IgD-negative memory B cell (primary cell): ENCODE data around the gene ADARB2. TPM values are rescaled to one million over a fixed set of nuclear protein-coding genes. Genes with fewer than 3 reads are reported as not detected.

Source experiments
- H3K27ac Mint-ChIP-seq, 3 donors: one replicate each; pipeline ENCODE4 v1.8.0; 2020 to 2022; ENCODE audit warnings: mild to moderate bottlenecking in 3 of 3, mixed read lengths in 3 of 3, moderate library complexity in 1 of 3
- H3K27me3 Mint-ChIP-seq: one replicate; pipeline ENCODE4 v1.8.0; 2021; ENCODE audit warnings: mixed read lengths
- H3K36me3 Mint-ChIP-seq: one replicate; pipeline ENCODE4 v1.8.0; 2020; ENCODE audit warnings: mild to moderate bottlenecking, mixed read lengths
- H3K4me1 Mint-ChIP-seq, 3 donors: one replicate each; pipeline ENCODE4 v1.8.0; 2020 to 2022; ENCODE audit warnings: mixed read lengths in 3 of 3, mild to moderate bottlenecking in 1 of 3
- H3K4me3 Mint-ChIP-seq, 4 donors: one replicate each; pipeline ENCODE4 v1.8.0; 2020 to 2022; ENCODE audit warnings: mild to moderate bottlenecking in 4 of 4, mixed read lengths in 4 of 4, moderate library complexity in 3 of 4
- H3K9me3 Mint-ChIP-seq, 3 donors: one replicate each; pipeline ENCODE4 v1.8.0; 2020 to 2021; ENCODE audit warnings: mixed read lengths in 3 of 3, mild to moderate bottlenecking in 1 of 3
- polyA plus RNA-seq: library from polyadenylated mRNA; unstranded; fragments of 300-500 nt; fragmentation: Illumina TruSeq; gene quantifications from one replicate; pipeline ENCODE4 v1.2.3, GENCODE V29; 2021

ADARB2 gene
- polyA plus RNA-seq, 1 donor from 2014 or later = not detected

DNA sequence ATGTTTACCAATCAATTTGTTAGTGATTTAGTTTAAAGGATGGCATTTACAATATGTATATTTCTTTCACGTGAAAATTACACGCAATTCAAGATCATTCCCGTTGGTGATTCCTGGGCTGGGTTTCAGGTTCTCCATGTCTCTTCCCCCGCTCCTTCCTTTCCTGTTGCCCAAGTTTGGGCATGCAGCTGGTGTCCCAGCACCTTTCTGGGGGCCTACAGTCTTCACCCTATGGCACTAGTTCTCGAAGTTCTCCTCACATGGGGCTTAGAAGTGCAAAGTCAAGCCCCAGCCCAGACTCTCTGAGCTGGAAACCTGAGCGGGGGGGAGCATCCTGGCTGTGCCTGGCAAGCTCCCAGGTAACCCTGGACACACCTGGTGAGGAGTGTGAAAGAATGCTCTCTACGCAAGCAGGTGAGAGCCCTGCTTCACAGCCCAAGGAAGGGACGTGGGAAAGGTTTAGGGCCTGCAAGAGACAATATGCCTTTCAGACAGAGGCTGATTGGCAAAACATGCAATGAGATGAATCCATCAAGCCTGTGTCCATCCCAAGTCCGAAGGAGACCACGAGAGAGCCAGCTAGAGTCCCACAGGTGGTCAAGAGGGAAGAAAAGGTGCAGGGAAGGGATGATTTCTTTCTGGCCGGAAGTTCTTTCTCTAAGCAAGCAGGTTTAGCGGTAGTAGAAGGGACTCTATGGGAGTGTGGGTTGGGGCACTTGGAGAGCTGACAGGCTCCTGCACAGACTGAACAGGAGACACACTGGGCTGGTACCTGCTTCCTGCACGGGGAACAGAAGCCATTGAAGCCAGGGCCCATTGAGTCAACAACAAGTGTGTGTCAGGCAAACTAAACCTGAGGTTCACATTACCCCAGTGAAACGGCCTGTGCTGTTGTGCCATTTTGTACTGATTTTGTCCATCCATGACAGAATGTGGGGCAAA, 131.1 kb downstream of the ADARB2 start:
- peaks cover 2% of the 10 kb centered on the region for H3K36me3 Mint-ChIP-seq
- peaks cover 31% of the 10 kb centered on the region for H3K27me3 Mint-ChIP-seq
- peaks cover 0 to 8% (median 4%) of the 10 kb centered on the region in 3 donors for H3K4me1 Mint-ChIP-seq
- no peak overlapping the region for H3K27ac Mint-ChIP-seq
- H3K9me3 Mint-ChIP-seq = peaks cover 0 to 3% (median 0%) of the 10 kb centered on the region in 3 donors
- H3K4me3 Mint-ChIP-seq = no peak overlapping the region

DNA sequence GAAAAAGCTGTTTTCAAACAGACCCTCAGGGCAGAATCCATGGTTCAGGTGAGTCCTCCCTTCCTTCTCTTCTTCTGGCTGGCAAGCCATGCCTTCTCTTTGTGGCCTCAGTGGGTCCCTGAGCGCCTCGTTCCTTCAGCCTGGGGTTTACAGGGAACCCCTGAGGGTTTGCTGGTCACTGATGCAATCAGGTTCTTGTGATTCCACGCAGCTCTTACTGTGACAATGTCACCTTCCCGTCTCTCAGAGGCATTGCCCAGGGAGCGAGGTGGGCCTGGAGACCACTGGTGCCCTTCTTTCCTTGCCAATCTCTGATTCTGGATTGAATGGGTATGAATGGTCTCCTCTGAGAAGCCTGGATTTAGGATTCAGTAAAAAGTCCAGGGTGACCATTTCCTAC, 132.2 kb downstream of the ADARB2 start:
- Mint-ChIP-seq H3K9me3 (peaks cover 0 to 3% (median 0%) of the 10 kb centered on the region in 3 donors), H3K27me3 (peaks cover 25% of the 10 kb centered on the region), H3K27ac (peak overlapping the region in 1 of 3 donors; percentile 65), H3K4me3 (no peak overlapping the region), H3K4me1 (peaks cover 0 to 8% (median 4%) of the 10 kb centered on the region in 3 donors), H3K36me3 (no peaks in the 10 kb centered on the region)

DNA sequence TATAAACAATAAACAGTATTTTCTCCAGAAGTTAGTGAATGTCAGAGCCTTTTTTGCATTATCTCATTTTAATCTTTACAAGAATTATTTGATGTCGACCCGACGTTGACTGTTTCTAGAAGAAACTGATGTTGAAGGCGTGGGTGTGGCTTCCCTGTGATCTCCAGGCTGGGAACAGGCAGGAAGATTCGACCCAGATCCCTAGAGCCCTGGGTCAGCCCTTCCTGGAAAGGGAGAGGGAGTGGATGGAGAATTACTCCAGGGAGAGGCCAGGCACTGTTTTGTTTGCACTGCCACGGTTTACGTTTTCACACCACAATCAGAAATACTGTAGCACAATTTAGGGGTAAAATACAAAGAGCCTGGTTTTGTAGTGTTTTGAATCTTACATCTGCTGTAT, 133.1 kb downstream of the ADARB2 start:
- H3K36me3 Mint-ChIP-seq = no peaks in the 10 kb centered on the region
- H3K4me3 Mint-ChIP-seq = no peak overlapping the region
- H3K9me3 Mint-ChIP-seq = peaks cover 0 to 3% (median 0%) of the 10 kb centered on the region in 3 donors
- no peak overlapping the region for H3K27ac Mint-ChIP-seq
- H3K4me1 Mint-ChIP-seq = peaks cover 0 to 5% (median 3%) of the 10 kb centered on the region in 3 donors
- peaks cover 17% of the 10 kb centered on the region for H3K27me3 Mint-ChIP-seq

DNA sequence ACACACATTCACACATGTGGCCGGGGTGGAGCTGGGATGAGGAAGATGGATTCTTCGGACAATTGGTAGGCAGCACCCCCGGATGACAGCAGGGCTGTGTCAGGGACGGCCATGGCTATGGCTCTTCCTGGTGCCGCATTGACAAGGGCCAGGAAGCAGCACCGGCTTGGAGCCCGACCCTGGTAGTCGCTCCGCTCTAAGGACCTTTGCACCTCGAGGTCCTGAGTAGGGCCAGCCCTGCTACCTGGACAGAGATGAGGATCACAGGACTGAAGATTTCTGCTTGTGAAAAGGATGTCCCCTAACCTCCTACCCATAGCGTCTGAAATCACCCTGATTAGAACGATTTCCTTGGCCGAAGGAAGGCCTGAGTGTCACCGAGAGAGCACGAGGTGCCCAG, 134.1 kb downstream of the ADARB2 start:
- Mint-ChIP-seq H3K27ac (no peak overlapping the region), H3K36me3 (no peaks in the 10 kb centered on the region), H3K9me3 (peaks cover 0 to 3% (median 2%) of the 10 kb centered on the region in 3 donors), H3K27me3 (peaks cover 7% of the 10 kb centered on the region), H3K4me1 (peaks cover 0 to 3% (median 0%) of the 10 kb centered on the region in 3 donors), H3K4me3 (no peak overlapping the region)

DNA sequence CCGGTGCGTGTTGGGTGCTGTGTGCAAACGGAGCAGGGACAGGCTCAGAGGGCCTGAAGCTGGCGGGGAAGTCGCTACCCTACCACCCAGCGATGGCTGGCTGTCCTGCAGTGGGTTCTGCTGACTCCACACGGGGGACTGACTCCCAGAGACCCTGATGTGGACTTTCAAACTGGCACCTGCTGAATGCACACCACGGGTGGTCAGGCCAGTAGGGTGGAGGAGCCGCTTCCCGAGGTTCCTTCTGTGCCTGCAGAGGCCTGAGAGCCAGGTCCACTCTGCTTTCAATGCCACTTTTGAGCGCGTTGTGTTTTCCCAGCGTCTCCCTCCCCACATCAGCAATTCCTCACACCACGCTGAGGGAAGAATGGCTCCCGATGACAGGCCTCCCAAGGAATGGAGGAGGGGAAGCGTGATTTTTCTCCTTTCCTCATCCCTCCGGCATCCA, 135.3 kb downstream of the ADARB2 start:
- Mint-ChIP-seq H3K4me3 (no peak overlapping the region), H3K27me3 (peaks cover 5% of the 10 kb centered on the region), H3K36me3 (no peaks in the 10 kb centered on the region), H3K4me1 (no peaks in the 10 kb centered on the region), H3K9me3 (peaks cover 0 to 3% (median 2%) of the 10 kb centered on the region in 3 donors), H3K27ac (no peak overlapping the region)

DNA sequence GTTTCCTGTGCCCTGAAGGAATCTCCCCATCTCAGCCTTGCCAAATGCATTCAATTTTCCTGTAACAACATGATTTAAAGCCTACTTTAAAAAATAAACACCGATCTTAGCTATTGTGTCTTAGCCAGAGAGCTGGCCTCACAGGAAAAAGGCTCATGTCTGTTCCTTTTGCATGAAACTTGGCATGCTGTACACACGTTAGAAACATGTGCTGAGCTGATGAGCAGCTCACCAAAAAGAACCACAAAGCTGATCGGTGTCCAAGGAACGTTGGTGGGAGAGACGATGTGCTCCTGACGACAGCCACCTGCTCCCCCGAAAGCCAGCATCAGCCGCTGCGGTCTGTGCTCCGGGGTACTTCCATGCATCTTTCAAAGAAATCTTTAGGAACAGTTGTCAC, 135.9 kb downstream of the ADARB2 start:
- Mint-ChIP-seq H3K4me1 (no peaks in the 10 kb centered on the region), H3K4me3 (no peak overlapping the region), H3K27me3 (peaks cover 5% of the 10 kb centered on the region), H3K9me3 (peaks cover 0 to 3% (median 2%) of the 10 kb centered on the region in 3 donors), H3K36me3 (no peaks in the 10 kb centered on the region), H3K27ac (no peak overlapping the region)

DNA sequence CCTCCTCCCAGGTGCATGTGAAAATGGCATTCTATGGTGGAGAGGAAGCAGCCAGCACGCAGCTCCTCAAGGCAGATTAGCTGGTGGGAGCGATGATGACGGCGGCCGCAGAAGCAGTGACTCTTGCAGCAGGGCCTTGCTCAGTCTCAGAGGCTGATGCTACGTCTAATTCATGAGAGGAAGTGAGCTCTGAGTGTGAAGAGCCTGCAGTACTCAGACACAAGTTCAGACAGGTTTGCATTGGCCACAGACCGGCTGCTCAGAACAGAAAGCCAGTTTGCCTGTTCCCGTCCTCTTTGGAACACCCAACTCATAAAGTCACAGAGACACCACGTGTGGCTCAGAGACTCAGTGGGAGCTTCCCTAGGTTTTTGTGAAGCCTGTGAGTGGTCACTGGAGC, 136.5 kb downstream of the ADARB2 start:
- Mint-ChIP-seq H3K4me3 (no peak overlapping the region), H3K27me3 (peaks cover 5% of the 10 kb centered on the region), H3K4me1 (no peaks in the 10 kb centered on the region), H3K9me3 (peaks cover 0 to 3% (median 2%) of the 10 kb centered on the region in 3 donors), H3K27ac (no peak overlapping the region), H3K36me3 (no peaks in the 10 kb centered on the region)

DNA sequence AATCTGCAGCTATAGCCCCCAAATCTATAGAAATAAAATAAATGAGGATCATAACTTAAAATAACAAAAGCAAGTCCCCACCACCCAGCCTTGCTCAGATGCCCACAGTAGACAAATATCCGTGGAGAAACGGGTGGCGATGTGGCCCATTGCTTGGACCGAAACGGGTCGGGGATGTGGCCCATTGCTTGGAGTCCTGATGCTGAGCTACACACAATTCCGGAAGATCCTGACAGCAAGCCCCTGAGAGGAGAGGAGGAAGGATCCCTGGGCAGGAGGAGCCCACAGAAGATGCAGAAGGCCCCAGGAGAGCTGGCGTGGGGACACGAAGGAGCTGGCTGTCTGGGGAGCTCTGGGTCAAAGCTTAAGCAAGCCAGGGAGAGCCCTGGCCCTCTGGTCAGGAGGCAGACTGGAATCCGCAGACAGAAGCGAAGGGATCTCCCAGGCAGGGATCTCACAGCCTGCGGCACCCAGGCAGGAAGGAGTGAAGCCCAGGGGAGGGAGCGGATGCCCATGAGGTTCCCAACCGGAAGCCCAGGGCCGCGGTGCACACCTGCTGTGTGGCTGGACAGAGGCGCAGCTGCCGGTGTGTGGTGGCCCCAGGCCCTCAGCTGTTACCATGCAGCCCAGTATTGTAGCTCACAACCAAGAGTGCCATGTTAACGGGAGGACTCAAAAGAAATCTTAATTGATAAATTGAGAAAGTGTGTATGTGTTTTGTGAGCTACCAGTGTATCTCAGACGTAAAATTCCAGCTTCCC, 138.8 kb downstream of the ADARB2 start:
- Mint-ChIP-seq H3K27me3 (peaks cover 5% of the 10 kb centered on the region), H3K4me3 (no peak overlapping the region), H3K9me3 (peaks cover 0 to 3% (median 2%) of the 10 kb centered on the region in 3 donors), H3K27ac (no peak overlapping the region), H3K4me1 (no peaks in the 10 kb centered on the region), H3K36me3 (no peaks in the 10 kb centered on the region)

DNA sequence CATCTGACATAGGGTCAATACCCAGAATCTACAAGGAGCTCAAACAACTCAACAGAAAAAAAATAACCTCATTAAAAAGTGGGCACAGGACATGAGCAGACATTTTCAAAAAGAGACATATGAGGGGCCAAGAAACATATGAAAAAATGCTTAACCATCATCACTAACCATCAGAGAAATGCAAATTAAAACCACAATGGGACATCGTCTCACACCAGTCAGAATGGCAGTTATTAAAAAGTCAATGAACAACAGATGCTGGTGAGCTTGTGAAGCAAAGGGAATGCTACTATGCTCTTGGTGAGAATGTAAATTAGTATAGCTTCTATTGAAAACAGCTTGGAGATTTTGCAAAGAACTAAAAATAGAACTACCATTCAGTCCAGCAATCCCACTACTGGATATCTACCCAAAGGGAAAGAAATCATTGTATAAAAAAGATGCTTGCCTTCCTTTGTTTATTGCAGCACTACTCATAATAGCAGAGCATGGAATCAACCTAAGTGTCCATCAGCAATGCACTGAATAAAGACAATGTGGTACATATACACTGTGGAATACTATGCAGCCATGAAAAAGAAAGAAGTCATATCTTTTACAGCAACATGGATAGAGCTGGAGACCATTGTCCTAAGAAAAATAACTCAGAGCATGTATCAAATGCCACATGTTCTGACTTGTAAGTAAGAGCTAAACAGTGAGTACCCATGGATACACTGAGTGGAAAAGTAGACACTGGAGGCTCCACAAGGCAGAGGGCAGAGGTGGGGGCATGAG, 139.8 kb downstream of the ADARB2 start:
- Mint-ChIP-seq H3K4me1 (no peaks in the 10 kb centered on the region), H3K9me3 (peaks cover 0 to 4% (median 0%) of the 10 kb centered on the region in 3 donors), H3K4me3 (no peak overlapping the region)

DNA sequence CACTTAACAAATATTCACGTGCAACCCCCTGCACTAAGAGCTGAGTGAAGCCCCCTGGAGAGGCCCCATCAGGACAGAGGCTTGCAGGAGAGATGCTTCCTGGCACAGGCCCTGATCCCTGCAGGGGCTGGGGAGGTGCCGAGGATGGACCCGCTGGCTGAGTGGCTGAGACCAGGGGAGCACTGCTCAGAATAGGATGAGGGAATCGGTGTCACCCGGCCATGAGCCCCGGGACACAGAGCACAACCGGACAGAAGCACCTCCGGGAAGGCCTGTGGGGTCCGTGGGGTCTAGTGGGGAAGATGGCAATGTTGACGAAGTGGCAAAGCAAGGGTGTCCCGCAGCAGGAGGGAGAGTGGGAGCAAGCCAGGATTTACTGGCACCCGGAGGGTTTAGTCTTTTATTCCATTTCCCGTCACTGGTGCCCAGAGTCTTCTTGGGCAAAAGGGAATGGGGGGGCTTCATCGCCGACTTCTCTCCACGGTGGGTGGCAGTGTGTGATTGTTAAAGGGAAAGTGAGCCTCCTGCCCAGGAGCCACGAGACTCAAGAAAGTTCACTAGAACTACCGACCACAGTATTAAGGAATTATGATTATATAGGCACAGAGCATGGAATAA, 140.7 kb downstream of the ADARB2 start:
- no peak overlapping the region for H3K27ac Mint-ChIP-seq
- no peaks in the 10 kb centered on the region for H3K4me1 Mint-ChIP-seq
- peaks cover 0 to 4% (median 0%) of the 10 kb centered on the region in 3 donors for H3K9me3 Mint-ChIP-seq
- no peak overlapping the region for H3K4me3 Mint-ChIP-seq
- no peaks in the 10 kb centered on the region for H3K36me3 Mint-ChIP-seq
- peaks cover 5% of the 10 kb centered on the region for H3K27me3 Mint-ChIP-seq

More for the DNA sequence above, 139.8 kb downstream of the ADARB2 start:
- Mint-ChIP-seq H3K27me3 (peaks cover 5% of the 10 kb centered on the region), H3K36me3 (no peaks in the 10 kb centered on the region), H3K27ac (peak overlapping the region in 1 of 3 donors; percentile 53)

DNA sequence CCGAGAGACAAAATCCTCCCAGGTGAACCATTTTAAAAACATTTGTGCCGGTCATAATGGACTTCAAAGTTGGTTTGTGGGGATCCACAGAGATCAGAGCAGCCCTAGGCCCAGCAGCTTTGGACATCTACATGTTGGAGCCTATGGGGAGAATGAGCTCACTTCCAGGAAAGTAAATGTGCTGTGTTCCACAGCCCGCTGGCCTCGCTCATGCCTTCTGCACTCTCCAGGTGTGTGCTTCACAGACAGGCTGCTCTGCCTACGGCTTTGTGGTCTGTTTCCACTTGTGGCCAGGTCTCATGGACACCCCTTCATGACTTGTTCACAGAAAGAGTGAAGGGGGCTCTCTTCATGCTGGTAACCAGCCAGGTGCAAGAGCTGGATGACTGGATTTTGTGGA, 141.6 kb downstream of the ADARB2 start:
- no peak overlapping the region for H3K27ac Mint-ChIP-seq
- H3K4me1 Mint-ChIP-seq = no peaks in the 10 kb centered on the region
- no peaks in the 10 kb centered on the region for H3K36me3 Mint-ChIP-seq
- peaks cover 0 to 4% (median 0%) of the 10 kb centered on the region in 3 donors for H3K9me3 Mint-ChIP-seq
- no peak overlapping the region for H3K4me3 Mint-ChIP-seq
- H3K27me3 Mint-ChIP-seq = peaks cover 3% of the 10 kb centered on the region

DNA sequence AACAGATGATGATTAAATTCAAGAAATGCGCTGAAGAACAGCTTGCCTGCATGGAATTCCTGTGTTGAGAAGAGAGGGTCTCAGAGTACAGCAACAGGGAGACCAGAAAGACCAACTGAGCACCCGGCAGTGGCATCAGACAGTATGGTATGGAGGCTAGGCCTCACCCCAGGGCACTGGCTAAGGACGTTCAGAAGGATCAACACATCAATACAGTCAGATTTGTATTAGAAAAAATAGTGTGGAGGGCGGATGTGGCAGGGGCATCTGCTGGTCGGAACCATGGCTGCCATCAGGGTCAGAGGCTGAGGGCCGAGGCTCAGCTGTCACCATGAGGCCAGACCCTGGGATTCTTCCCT, 142.1 kb downstream of the ADARB2 start:
- peaks cover 0 to 4% (median 0%) of the 10 kb centered on the region in 3 donors for H3K9me3 Mint-ChIP-seq
- H3K4me1 Mint-ChIP-seq = no peaks in the 10 kb centered on the region
- H3K36me3 Mint-ChIP-seq = no peaks in the 10 kb centered on the region
- H3K4me3 Mint-ChIP-seq = no peak overlapping the region
- H3K27me3 Mint-ChIP-seq = peaks cover 6% of the 10 kb centered on the region
- no peak overlapping the region for H3K27ac Mint-ChIP-seq

DNA sequence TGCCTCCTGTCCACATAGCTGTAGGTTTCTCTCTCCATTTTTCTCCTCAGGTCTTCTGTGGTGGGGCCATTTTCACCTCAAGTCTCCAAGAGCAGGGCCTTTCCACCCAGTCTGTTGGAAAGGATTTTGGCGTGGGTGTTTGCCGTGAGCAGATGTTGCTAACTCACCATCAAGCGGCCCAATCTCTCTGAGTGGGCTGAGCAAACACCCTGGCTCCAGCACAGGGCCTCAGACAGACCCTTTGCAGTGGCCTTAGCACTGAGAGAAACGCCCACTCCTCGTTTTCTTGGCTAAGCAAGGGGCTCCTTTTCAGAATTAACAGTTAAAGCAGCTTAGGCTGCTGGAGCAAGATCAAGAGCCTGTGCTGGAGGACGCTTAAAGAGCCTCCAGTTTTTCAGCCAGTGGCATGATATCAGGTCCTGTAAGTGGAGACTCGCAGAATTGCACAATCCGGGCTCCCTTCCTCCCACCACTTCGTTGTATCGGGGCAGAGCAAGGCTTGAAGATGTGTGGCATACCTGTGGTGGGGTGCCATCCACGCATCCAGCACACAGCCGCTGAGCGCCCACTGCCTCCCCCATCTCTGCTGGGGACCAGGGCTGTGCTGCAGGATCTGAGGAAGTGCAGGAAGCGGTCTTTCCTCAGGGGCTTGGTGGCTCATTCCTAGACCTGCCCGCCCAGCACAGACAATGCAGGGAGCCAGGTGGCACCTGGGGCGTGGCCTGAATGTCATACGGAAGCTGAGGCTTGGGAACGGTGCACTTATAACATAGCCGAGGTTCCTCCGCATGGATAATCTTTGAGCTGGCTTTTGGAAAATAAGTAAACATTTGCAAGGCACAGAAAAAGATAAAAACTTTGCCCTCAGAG, 142.7 kb downstream of the ADARB2 start:
- Mint-ChIP-seq H3K27me3 (peaks cover 6% of the 10 kb centered on the region), H3K4me3 (peak overlapping the region in 1 of 4 donors; percentile 34), H3K36me3 (no peaks in the 10 kb centered on the region), H3K27ac (no peak overlapping the region), H3K9me3 (peaks cover 0 to 6% (median 0%) of the 10 kb centered on the region in 3 donors), H3K4me1 (no peaks in the 10 kb centered on the region)
